SK-N-SH treated with all-trans-retinoic acid at 6 μM for 48 hours (cell line): ENCODE measurements around the gene GNG2.
A peak's percentile ranks its signal among the peaks of the same experiment; 100 is the strongest.

Source experiments
- ATAC-seq: fragments of 200-7000 bp; cut with Tn5 transposase; 3 replicates; pipeline ENCODE4 v1.9.1; 2020; ENCODE audit warnings: mild to moderate bottlenecking, moderate library complexity
- ARNTL ChIP-seq: fragments of 450-650 bp; formaldehyde crosslinking; IDR thresholded peaks from 2 replicates; pipeline ENCODE4 v1.5.0; 2020; ENCODE audit warnings: low read depth, mild to moderate bottlenecking, moderate library complexity, borderline replicate concordance
- BACH2 ChIP-seq: fragments of 250-450 bp; sonication (Bioruptor Pico); IDR thresholded peaks from 2 replicates; pipeline ENCODE4 v1.9.0; 2021; ENCODE audit warnings: mild to moderate bottlenecking, borderline replicate concordance
- CSDC2 ChIP-seq: fragments of 250-450 bp; sonication (Bioruptor Pico); IDR thresholded peaks from 2 replicates; pipeline ENCODE4 v1.5.0; 2020; ENCODE audit warnings: mild to moderate bottlenecking, moderate library complexity
- ESRRG ChIP-seq: fragments of 250-450 bp; sonication (Bioruptor Pico); IDR thresholded peaks from 2 replicates; pipeline ENCODE4 v1.6.1; 2021; ENCODE audit warnings: mild to moderate bottlenecking
- ISL1 ChIP-seq: fragments of 250-450 bp; sonication (Bioruptor Pico); IDR thresholded peaks from 2 replicates; pipeline ENCODE4 v2.1.2; 2022; ENCODE audit warnings: mild to moderate bottlenecking, moderate library complexity
- OSR1 ChIP-seq: fragments of 250-450 bp; sonication (Bioruptor Pico); IDR thresholded peaks from 2 replicates; pipeline ENCODE4 v1.8.0; 2022; ENCODE audit warnings: moderate library complexity, mild to moderate bottlenecking, inconsistent platforms
- PATZ1 ChIP-seq: fragments of 250-450 bp; sonication (Bioruptor Pico); IDR thresholded peaks from 2 replicates; pipeline ENCODE4 v1.8.0; 2020; ENCODE audit warnings: mild to moderate bottlenecking, moderate library complexity, borderline replicate concordance
- POU6F1 ChIP-seq: fragments of 250-450 bp; sonication (Bioruptor Pico); IDR thresholded peaks from 2 replicates; pipeline ENCODE4 v1.8.0; 2021; ENCODE audit warnings: low read depth, mild to moderate bottlenecking, moderate library complexity, borderline replicate concordance
- PPARA ChIP-seq: fragments of 250-450 bp; sonication (Bioruptor Pico); IDR thresholded peaks from 2 replicates; pipeline ENCODE4 v1.5.0; 2020; ENCODE audit warnings: mild to moderate bottlenecking, borderline replicate concordance
- RARB ChIP-seq: fragments of 250-450 bp; sonication (Bioruptor Pico); IDR thresholded peaks from 2 replicates; pipeline ENCODE4 v1.8.0; 2021; ENCODE audit warnings: mild to moderate bottlenecking, moderate library complexity
- TCF4 ChIP-seq: fragments of 250-450 bp; sonication (Bioruptor Pico); IDR thresholded peaks from 2 replicates; pipeline ENCODE4 v1.8.0; 2021; ENCODE audit warnings: mild to moderate bottlenecking, moderate library complexity, borderline replicate concordance
- TOX ChIP-seq: fragments of 250-450 bp; sonication (Bioruptor Pico); IDR thresholded peaks from 2 replicates; pipeline ENCODE4 v1.8.0; 2021; ENCODE audit warnings: mild to moderate bottlenecking, moderate library complexity, borderline replicate concordance
- ZFP3 ChIP-seq: fragments of 250-450 bp; sonication (Bioruptor Pico); IDR thresholded peaks from 2 replicates; pipeline ENCODE4 v1.5.0; 2020; ENCODE audit warnings: mild to moderate bottlenecking, moderate library complexity
- ZNF565 ChIP-seq: fragments of 450-650 bp; formaldehyde crosslinking; conservative IDR thresholded peaks from 2 replicates; pipeline ENCODE4 v1.5.0; 2020; ENCODE audit warnings: low read depth, mild to moderate bottlenecking, moderate library complexity
- ZNF70 ChIP-seq: fragments of 450-650 bp; formaldehyde crosslinking; IDR thresholded peaks from 2 replicates; pipeline ENCODE4 v1.5.0; 2020; ENCODE audit warnings: mild to moderate bottlenecking, moderate library complexity
- ZNF8 ChIP-seq: fragments of 450-650 bp; formaldehyde crosslinking; IDR thresholded peaks from 2 replicates; pipeline ENCODE4 v1.5.0; 2020; ENCODE audit warnings: mild to moderate bottlenecking, moderate library complexity
- TF ChIP-seq, protein P1 (sequence below): fragments of 250-450 bp; sonication (Bioruptor Pico); IDR thresholded peaks from 2 replicates; pipeline ENCODE4 v1.5.1; 2021; ENCODE audit warnings: mild to moderate bottlenecking, moderate library complexity
- TF ChIP-seq, protein P2 (sequence below): fragments of 250-450 bp; sonication (Bioruptor Pico); IDR thresholded peaks from 2 replicates; pipeline ENCODE4 v1.5.1; 2020; ENCODE audit warnings: low read depth, mild to moderate bottlenecking, moderate library complexity

Gene GNG2

DNA sequence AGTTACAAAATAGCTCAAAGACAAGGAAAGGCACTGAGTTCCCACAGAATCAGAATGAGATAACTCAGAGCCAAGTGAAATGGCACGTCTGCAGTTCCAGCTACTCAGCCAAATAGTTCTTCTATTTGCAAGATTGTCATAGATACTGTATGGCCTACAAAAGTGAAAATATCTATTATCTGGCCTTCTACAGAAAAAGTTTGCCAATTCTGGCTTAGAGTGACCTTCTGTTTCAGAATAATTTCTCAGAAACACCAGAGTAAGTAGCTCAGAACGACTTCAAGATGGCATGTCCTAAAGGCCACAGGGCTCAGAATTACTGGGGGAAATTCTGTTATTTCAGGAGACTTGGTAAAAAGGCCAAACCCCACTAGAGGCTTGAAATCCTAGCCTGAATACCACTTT is 118.3 kb downstream of the GNG2 start:
- ATAC-seq: no peak; the same call in 1 of the 3 replicates
- TF ChIP-seq ZNF565: no peak
- no peak for TF ChIP-seq OSR1 (CRISPR knock-in tag)
- TF ChIP-seq, protein P1, sequence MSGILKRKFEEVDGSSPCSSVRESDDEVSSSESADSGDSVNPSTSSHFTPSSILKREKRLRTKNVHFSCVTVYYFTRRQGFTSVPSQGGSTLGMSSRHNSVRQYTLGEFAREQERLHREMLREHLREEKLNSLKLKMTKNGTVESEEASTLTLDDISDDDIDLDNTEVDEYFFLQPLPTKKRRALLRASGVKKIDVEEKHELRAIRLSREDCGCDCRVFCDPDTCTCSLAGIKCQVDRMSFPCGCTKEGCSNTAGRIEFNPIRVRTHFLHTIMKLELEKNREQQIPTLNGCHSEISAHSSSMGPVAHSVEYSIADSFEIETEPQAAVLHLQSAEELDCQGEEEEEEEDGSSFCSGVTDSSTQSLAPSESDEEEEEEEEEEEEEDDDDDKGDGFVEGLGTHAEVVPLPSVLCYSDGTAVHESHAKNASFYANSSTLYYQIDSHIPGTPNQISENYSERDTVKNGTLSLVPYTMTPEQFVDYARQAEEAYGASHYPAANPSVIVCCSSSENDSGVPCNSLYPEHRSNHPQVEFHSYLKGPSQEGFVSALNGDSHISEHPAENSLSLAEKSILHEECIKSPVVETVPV (CRISPR knock-in tag): no peak
- TF ChIP-seq TCF4: no peak
- no peak for TF ChIP-seq TOX
- TF ChIP-seq, protein P2, sequence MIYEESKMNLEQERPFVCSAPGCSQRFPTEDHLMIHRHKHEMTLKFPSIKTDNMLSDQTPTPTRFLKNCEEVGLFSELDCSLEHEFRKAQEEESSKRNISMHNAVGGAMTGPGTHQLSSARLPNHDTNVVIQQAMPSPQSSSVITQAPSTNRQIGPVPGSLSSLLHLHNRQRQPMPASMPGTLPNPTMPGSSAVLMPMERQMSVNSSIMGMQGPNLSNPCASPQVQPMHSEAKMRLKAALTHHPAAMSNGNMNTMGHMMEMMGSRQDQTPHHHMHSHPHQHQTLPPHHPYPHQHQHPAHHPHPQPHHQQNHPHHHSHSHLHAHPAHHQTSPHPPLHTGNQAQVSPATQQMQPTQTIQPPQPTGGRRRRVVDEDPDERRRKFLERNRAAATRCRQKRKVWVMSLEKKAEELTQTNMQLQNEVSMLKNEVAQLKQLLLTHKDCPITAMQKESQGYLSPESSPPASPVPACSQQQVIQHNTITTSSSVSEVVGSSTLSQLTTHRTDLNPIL (CRISPR knock-in tag): no peak
- no peak for TF ChIP-seq ZNF70
- TF ChIP-seq ISL1 (CRISPR knock-in tag): no peak
- TF ChIP-seq BACH2 (CRISPR knock-in tag): no peak
- TF ChIP-seq RARB: no peak
- no peak for TF ChIP-seq CSDC2
- no peak for TF ChIP-seq ZNF8 (CRISPR knock-in tag)
- TF ChIP-seq PPARA (CRISPR knock-in tag): no peak
- no peak for TF ChIP-seq PATZ1 (CRISPR knock-in tag)
- TF ChIP-seq POU6F1 (CRISPR knock-in tag): no peak

DNA sequence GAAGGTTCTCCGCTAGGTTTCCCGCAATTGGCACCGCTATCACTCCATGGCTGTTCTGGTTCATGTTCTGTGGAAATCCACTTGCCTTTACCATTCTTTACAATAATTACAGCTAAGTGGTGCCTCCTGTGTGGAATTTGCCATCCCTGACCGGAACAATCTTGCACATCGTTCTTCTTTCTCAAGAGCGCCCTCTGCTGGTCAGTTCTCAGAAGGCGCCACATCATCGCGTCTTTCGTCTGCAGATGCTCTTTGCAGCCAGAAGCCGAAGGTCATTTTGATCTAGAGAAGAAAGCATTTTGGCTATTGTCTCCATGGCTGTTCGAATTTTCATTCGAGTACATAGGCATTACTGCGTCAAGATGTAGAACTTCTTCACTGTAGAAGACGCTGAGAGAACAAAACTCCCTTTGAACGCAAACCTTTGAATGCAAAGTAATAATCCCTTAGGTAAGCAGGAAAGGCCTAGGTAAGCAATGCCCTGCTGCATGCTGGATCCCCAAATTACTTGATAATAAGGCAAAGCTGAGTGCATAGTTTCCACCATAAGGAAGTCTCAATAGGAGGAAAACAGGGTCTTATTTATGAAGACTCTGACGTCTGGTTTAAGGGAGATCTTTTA is 118.8 kb downstream of the GNG2 start:
- peak; percentile 95 for ATAC-seq
- TF ChIP-seq OSR1 (CRISPR knock-in tag): no peak
- no peak for TF ChIP-seq ARNTL (CRISPR knock-in tag)
- TF ChIP-seq ZFP3 (CRISPR knock-in tag): no peak
- no peak for TF ChIP-seq POU6F1 (CRISPR knock-in tag)
- no peak for TF ChIP-seq ZNF70
- TF ChIP-seq, protein P2 (CRISPR knock-in tag): no peak
- TF ChIP-seq PPARA (CRISPR knock-in tag): no peak
- TF ChIP-seq TOX: no peak
- no peak for TF ChIP-seq ZNF8 (CRISPR knock-in tag)
- TF ChIP-seq RARB: no peak
- no peak for TF ChIP-seq CSDC2
- TF ChIP-seq ESRRG (CRISPR knock-in tag): no peak
- no peak for TF ChIP-seq PATZ1 (CRISPR knock-in tag)
- TF ChIP-seq ZNF565: no peak
- TF ChIP-seq TCF4: no peak
